ENCODE data around the gene THSD4.
"Not testable (repeated sequence)": the region's sequence is repeated elsewhere in the genome, so short reads cannot be mapped to it uniquely, and the experiment has no call there.

THSD4 gene

DNA sequence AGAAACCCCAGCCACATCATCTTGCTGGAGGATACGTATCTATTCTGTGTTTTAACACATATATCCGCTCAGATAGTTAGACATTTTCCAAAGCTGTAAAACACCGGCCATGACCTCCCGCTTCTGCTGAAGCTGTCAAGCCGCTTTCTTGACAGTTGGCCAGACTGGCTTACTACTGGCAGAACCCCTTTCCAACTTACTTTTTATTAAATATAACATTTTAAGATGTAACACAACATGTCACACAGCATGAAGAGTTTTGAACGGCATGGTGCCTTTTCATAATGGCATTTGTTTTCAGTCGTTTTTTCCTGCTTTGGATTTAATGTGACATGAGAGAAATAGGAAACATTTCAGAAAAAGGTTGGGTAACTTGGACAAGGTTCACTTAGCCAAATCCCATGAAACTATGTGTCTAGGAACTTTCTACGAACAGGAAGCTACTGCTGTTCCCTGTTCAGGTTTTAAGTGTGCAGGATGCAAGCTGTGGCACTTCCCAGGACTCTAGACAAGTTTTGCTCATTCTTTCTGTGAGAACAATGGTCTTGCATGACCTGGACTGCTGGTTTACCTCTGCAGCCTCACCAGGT lies 281.4 kb downstream of the THSD4 start:
- FAIRE-seq (no peak), DNase-seq (ENCODE audit: insufficient read length) (no peak)
- TF ChIP-seq TAF1 (IDR thresholded peaks at IDR 0.05; ENCODE audit: borderline replicate concordance, low read depth, low read length) (no peak), POLR2AphosphoS5 (IDR thresholded peaks at IDR 0.05; ENCODE audit: low read depth, low read length) (no peak), POLR2A (IDR thresholded peaks at IDR 0.05; ENCODE audit: low read depth, low read length) (no peak)

DNA sequence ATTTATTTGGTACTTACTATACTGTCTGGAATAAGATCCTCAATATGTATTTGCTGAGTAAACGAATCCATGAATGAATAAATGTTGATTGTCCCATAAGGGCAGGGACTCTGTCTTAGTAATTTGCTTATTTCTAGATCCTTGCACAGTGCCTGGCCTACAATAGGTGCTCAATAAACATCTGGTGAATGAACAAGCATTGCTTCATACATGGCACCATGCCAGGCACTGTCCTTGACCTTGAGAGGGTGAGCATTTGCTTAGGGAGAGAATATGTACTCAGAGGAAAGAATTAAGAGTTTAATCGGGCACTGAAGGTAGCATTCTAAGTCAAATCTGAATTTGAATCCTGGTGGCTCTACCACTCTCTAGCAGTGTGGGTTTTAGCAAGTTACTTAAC lies 282.1 kb downstream of the THSD4 start:
- DNase-seq (ENCODE audit: insufficient read length): no peak
- FAIRE-seq: no peak
- TF ChIP-seq POLR2AphosphoS5 (IDR thresholded peaks at IDR 0.05; ENCODE audit: low read depth, low read length): no peak
- no peak for TF ChIP-seq POLR2A (IDR thresholded peaks at IDR 0.05; ENCODE audit: low read depth, low read length)
- TF ChIP-seq TAF1 (IDR thresholded peaks at IDR 0.05; ENCODE audit: borderline replicate concordance, low read depth, low read length): no peak

DNA sequence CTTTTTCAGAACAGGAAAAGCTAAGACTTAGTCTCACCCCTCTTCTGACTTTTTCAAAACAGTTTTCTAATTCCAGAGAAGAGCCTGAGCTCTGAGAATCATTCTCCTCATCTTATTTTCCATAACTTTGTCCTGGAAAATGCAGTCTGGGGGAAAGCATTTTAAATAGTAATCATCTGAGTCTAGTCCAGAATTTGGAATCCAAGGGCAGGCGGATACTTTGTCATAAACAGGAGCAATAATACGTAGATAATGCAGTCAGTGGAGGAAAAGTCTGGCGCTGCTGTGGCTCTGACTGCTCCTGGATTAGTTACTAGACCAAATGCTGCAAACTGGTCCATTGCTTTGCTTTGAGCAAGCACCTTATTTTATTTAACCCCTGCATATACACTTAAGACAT lies 285.0 kb downstream of the THSD4 start:
- no peak for DNase-seq (ENCODE audit: insufficient read length)
- TF ChIP-seq TAF1 (IDR thresholded peaks at IDR 0.05; ENCODE audit: borderline replicate concordance, low read depth, low read length): no peak
- no peak for FAIRE-seq

DNA sequence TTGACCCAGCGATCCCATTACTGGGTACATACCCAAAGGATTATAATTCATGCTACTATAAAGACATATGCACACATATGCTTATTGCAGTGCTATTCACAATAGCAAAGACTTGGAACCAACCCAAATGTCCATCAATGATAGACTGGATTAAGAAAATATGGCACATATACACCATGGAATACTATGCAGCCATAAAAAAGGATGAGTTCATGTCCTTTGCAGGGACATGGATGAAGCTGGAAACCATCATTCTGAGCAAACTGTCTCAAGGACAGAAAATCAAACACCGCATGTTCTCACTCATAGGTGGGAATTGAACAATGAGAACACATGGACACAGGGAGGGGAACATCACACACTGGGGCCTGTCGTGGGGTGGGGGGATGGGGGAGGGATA lies 286.5 kb downstream of the THSD4 start:
- FAIRE-seq; DNase-seq (ENCODE audit: insufficient read length): not testable (repeated sequence)

DNA sequence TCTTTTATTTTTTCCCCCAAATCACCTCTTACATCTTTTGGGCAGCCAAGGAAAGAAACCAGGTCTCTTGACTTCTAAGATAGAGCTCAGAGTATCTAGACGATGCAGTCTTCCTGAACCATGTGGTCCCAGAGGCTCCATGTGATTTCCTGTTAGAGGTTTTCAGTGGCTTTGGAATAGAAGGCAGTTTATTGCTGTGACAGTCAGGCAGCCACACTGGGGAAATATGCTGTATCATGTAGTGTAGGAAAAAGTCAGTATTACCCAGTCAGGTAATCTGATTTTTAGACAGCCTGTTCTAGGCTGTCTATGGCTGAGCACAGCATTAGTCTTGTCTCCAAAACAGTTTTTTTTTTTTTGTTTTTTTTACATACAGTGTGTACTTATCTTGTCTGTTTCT lies 294.3 kb downstream of the THSD4 start:
- TF ChIP-seq POLR2AphosphoS5 (IDR thresholded peaks at IDR 0.05; ENCODE audit: low read depth, low read length) (no peak), POLR2A (IDR thresholded peaks at IDR 0.05; ENCODE audit: low read depth, low read length) (no peak)
- FAIRE-seq (no peak), DNase-seq (ENCODE audit: insufficient read length) (no peak)

DNA sequence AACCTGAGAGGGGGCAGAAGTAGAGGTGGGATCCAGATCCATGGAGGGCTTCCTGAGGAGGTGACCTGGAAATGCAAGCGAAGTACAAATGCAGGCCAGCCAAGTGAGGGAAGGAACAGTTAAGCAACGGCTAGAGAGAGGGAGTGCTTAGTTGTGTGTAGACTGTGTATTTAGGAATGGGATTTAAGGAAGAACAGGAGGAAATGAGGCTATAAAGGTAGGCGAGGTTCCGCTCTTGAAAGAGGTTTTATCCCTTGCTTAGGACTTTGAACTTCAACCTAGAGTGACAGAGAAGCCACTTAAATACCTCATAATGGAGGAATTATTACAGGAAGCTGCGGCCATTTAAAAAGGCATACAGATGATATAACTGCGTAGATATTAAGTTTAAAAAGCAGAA lies 295.1 kb downstream of the THSD4 start:
- FAIRE-seq: no peak
- no peak for DNase-seq (ENCODE audit: insufficient read length)
- TF ChIP-seq TAF1 (IDR thresholded peaks at IDR 0.05; ENCODE audit: borderline replicate concordance, low read depth, low read length) (no peak), POLR2A (IDR thresholded peaks at IDR 0.05; ENCODE audit: low read depth, low read length) (no peak), POLR2AphosphoS5 (IDR thresholded peaks at IDR 0.05; ENCODE audit: low read depth, low read length) (no peak)

DNA sequence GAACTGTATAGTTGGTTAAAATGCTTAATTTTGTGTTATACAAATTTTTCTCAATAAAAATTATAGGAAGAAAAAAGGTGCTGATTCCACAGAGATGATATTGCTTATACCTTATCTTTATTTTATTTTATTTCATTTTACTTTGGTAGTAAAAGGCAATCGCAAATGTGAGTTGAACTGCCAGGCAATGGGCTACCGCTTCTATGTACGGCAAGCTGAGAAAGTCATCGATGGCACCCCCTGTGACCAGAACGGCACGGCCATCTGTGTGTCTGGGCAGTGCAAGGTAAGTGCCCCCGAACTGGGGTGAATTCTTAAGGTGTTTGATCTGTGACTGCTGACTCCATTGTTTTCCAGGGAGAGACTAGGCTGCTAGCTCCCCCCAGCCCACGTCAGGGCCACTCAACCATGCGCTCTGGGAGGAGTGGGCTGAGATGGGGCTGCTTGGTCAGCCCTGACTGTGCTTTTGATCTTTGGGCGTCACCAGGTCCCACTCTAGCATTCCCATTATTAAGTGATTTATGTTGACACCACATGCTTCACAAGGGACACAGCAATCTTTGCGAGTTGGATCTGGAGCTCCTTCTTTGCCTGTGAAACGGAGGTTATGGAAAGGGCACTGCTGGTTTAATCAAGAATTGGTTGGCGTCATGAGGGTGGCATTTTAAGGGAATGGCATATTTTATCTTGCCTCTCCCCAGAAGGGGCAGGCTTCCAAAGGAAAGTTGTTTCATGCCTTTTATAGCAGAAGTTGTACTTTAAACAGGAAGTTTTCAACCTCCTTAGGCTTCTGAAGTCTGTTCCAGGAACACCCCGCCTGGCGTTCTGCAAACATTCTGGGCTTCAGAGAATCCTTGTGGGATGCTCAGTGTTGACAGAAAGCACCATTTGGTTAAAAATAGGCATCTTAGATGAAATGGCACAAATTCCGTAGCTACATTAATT lies 296.5 kb downstream of the THSD4 start:
- DNase-seq (ENCODE audit: insufficient read length) (no peak), FAIRE-seq (no peak)
- TF ChIP-seq POLR2AphosphoS5 (IDR thresholded peaks at IDR 0.05; ENCODE audit: low read depth, low read length) (no peak), POLR2A (IDR thresholded peaks at IDR 0.05; ENCODE audit: low read depth, low read length) (no peak), TAF1 (IDR thresholded peaks at IDR 0.05; ENCODE audit: borderline replicate concordance, low read depth, low read length) (no peak)

DNA sequence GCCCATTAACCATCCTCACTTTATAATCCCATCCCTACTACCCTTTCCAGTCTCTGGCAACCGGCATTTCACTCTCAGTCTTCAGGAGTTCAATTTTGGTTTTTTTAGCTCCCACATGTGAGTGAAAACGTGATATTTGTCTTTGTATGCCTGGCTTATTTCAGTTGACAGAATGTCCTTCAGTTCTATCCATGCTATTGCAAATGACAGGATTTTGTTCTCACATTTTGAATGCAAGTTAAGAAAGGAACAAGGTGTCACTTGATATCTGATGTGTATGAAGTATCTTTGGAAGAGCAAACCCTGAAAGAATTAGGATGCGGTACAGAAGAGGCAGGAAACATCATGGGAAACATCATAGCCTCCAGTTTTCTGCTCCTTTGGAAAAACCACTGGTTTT lies 298.1 kb downstream of the THSD4 start:
- DNase-seq (ENCODE audit: insufficient read length) (no peak), FAIRE-seq (no peak)
- no peak for TF ChIP-seq TAF1 (IDR thresholded peaks at IDR 0.05; ENCODE audit: borderline replicate concordance, low read depth, low read length)
- no peak for TF ChIP-seq POLR2AphosphoS5 (IDR thresholded peaks at IDR 0.05; ENCODE audit: low read depth, low read length)
- TF ChIP-seq POLR2A (IDR thresholded peaks at IDR 0.05; ENCODE audit: low read depth, low read length): no peak

DNA sequence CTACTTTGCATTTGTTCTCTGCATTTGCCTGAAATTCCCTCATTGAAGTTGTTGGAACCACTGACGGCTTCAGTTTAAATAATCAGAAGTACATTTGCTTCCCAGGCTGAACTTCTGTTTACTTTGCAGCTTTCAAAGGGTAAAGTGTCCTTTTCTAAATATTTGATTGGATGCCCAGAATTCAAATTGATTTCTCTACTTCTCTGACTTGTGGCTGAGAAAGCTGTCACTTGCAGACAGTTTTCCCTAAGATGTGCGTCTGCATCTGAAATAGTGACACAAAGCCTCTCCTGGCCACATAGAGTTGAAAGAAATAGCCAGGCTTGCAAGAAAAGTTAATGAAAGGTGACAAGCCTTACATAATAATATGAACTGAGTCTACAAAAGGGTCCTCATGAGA lies 299.6 kb downstream of the THSD4 start:
- TF ChIP-seq POLR2A (IDR thresholded peaks at IDR 0.05; ENCODE audit: low read depth, low read length): no peak
- TF ChIP-seq TAF1 (IDR thresholded peaks at IDR 0.05; ENCODE audit: borderline replicate concordance, low read depth, low read length): no peak
- no peak for TF ChIP-seq POLR2AphosphoS5 (IDR thresholded peaks at IDR 0.05; ENCODE audit: low read depth, low read length)

DNA sequence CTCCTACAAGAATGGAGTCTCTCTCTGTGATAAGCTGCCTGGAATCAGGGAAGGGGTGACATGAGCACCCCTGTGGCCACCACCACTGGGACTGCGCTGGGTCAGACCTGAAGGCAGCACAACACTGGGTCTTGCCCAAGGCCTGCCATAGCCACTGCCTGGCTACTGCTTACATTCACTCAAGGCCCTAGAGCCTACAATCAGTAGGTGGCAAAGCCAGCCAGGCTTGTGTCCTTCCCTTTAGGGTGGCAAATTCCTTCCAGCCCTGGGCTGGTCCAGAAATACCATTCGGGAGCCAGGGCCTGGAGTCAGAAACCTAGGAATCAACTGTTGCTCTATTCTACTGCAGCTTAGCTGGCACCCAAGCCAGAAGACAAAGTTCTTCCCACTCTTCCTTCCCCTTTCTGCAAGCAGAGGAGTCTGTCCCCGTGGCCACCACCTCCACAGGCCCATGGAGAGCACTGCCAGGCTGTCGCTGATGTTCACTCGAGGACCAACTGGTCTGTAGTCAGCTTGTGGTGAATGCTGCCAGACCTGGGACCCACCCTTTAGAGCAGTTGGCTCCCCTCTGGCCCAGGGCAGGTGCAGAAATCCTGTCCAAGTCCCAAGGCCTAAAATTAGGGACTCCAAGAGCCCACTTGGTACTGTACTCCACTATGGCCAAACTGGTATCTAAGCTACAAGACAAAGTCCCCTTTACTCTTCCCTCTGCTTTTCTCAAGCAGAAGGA lies 307.4 kb downstream of the THSD4 start:
- DNase-seq (ENCODE audit: insufficient read length): no peak
- FAIRE-seq: no peak
- TF ChIP-seq POLR2A (IDR thresholded peaks at IDR 0.05; ENCODE audit: low read depth, low read length): no peak
- TF ChIP-seq POLR2AphosphoS5 (IDR thresholded peaks at IDR 0.05; ENCODE audit: low read depth, low read length): no peak
- no peak for TF ChIP-seq TAF1 (IDR thresholded peaks at IDR 0.05; ENCODE audit: borderline replicate concordance, low read depth, low read length)

More for the DNA sequence above, 299.6 kb downstream of the THSD4 start:
- DNase-seq (ENCODE audit: insufficient read length) (no peak), FAIRE-seq (no peak)

DNA sequence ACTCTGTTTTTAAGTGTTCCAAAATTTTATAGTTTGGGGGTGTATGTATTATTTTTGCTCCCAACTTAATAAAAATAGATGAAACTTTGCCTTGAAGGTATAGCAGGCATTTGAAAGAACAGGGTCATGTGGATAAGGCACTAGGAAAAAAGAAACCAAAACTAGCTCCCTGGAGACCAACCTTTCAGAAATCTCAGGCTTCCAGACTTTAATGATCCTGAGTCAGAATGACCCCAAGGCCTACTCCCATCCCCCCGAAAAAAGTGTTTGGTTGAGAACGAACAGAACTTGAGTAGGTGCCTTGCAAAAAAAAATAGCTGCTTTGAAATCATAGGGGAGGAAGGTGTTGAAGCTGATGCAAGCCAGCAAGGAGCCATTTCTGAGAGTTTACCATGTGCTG lies 309.5 kb downstream of the THSD4 start:
- FAIRE-seq (no peak), DNase-seq (ENCODE audit: insufficient read length) (no peak)
- no peak for TF ChIP-seq POLR2AphosphoS5 (IDR thresholded peaks at IDR 0.05; ENCODE audit: low read depth, low read length)
- TF ChIP-seq TAF1 (IDR thresholded peaks at IDR 0.05; ENCODE audit: borderline replicate concordance, low read depth, low read length): no peak
- TF ChIP-seq POLR2A (IDR thresholded peaks at IDR 0.05; ENCODE audit: low read depth, low read length): no peak

DNA sequence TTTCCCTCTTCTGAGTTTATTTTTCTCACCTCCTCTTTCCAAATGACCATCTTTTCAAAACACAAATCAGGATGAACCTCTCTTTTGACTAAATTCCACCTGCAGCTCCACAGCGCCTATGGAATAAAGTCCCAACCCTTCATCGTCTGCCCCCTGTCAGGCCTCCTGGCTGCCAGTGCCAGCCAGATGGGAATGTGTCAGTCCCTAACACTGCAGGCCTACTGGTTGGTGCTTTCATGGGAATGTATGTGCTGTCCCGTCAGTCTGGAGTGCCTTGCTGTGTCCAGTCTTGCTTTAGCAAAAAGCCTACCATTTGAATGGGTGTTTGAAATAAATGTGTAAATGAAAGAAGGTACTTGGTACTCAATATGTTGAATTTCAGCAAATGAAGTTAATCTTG lies 310.1 kb downstream of the THSD4 start:
- FAIRE-seq (no peak), DNase-seq (ENCODE audit: insufficient read length) (no peak)
- TF ChIP-seq TAF1 (IDR thresholded peaks at IDR 0.05; ENCODE audit: borderline replicate concordance, low read depth, low read length) (no peak), POLR2AphosphoS5 (IDR thresholded peaks at IDR 0.05; ENCODE audit: low read depth, low read length) (no peak), POLR2A (IDR thresholded peaks at IDR 0.05; ENCODE audit: low read depth, low read length) (no peak)
